Measurements from ENCODE around the gene PLEKHA7. TPM values are rescaled to one million over a fixed set of nuclear protein-coding genes. Genes with fewer than 3 reads are reported as not detected.

PLEKHA7 gene
- total RNA-seq, 4 donors from 2014 or later, result 14.7 to 33.5 (median 16.7) TPM

GRCh38 chr11:17012712-17013547 is 1.3 kb downstream of the PLEKHA7 start:
- TF ChIP-seq CTCF (IDR thresholded peaks at IDR 0.05; ENCODE audit: low read depth), result no peak

- TF ChIP-seq CTCF (IDR thresholded peaks at IDR 0.05; ENCODE audit: low read depth), result no peak
Observed at GRCh38 chr11:17012179-17012578, 2.0 kb downstream of the PLEKHA7 start.

- TF ChIP-seq CTCF (IDR thresholded peaks at IDR 0.05; ENCODE audit: low read depth), result no peak
Observed at GRCh38 chr11:17010851-17011420, 3.3 kb downstream of the PLEKHA7 start.

- TF ChIP-seq CTCF (IDR thresholded peaks at IDR 0.05; ENCODE audit: low read depth), result no peak
Observed at GRCh38 chr11:17008099-17008498, 6.1 kb downstream of the PLEKHA7 start.

- no peak for TF ChIP-seq CTCF (IDR thresholded peaks at IDR 0.05; ENCODE audit: low read depth)
Observed at GRCh38 chr11:17005646-17006045, 8.6 kb downstream of the PLEKHA7 start.

- no peak for TF ChIP-seq CTCF (IDR thresholded peaks at IDR 0.05; ENCODE audit: low read depth)
Observed at GRCh38 chr11:17004486-17005148, 9.6 kb downstream of the PLEKHA7 start.

- no peak for TF ChIP-seq CTCF (IDR thresholded peaks at IDR 0.05; ENCODE audit: low read depth)
Observed at GRCh38 chr11:17003426-17003825, 10.8 kb downstream of the PLEKHA7 start.

All from subcutaneous adipose tissue (tissue), 4 donors.